SU-DHL-6 (cell line): Measurements from ENCODE around the gene CTH.

ENCODE experiments used
- CTCF ChIP-seq: fragments of 200-600 bp; sonication (generic); IDR thresholded peaks from one replicate; pipeline ENCODE4 v1.5.1; 2017; ENCODE audit warnings: antibody characterized with exemption, mild to moderate bottlenecking, low read length, moderate library complexity; ENCODE audit not compliant: insufficient read depth, poor library complexity, severe bottlenecking
- EZH2phosphoT487 ChIP-seq: fragments of 200-600 bp; sonication (generic), shearing (Covaris generic); conservative IDR thresholded peaks from 2 replicates; pipeline ENCODE4 v1.6.1; 2018; ENCODE audit warnings: mild to moderate bottlenecking, antibody characterized with exemption, low read length, moderate library complexity, mixed read lengths

- TF ChIP-seq CTCF (no peak), EZH2phosphoT487 (no peak)
Observed at GRCh38 chr1:70420320-70420719, 9.3 kb downstream of the CTH start.
